Aorta (tissue), 5 donors: Measurements from ENCODE around the gene PDGFC. TPM values are rescaled to one million over a fixed set of nuclear protein-coding genes. Genes with fewer than 3 reads are reported as not detected.

ENCODE experiments used
- ATAC-seq: fragments of 200-7000 bp; cut with Tn5 transposase; one replicate; pipeline ENCODE4 v1.9.1; 2022; ENCODE audit warnings: moderate library complexity; ENCODE audit not compliant: low FRiP score
- DNase-seq, 2 donors: peaks; one replicate each; pipeline ENCODE4 v3.0.0-alpha.2; 2020
- H3K27ac ChIP-seq, 2 donors: one replicate each; pipeline ENCODE4 v1.5.1; 2013; ENCODE audit warnings: low read length in 2 of 2, mild to moderate bottlenecking in 2 of 2, moderate library complexity in 2 of 2, control low read depth in 1 of 2, inconsistent platforms in 1 of 2, low read depth in 1 of 2
- H3K27me3 ChIP-seq, 2 donors: one replicate each; pipeline ENCODE4 v1.6.1; 2013; ENCODE audit warnings: control low read depth in 1 of 2, low read length in 1 of 2, mild to moderate bottlenecking in 1 of 2, moderate library complexity in 1 of 2; ENCODE audit not compliant: insufficient read depth in 2 of 2, control insufficient read depth in 1 of 2
- H3K36me3 ChIP-seq, 2 donors: one replicate each; pipeline ENCODE4 v1.6.1; 2013; ENCODE audit warnings: control low read depth in 1 of 2, low read length in 1 of 2, mild to moderate bottlenecking in 1 of 2; ENCODE audit not compliant: insufficient read depth in 2 of 2, control insufficient read depth in 1 of 2
- H3K4me1 ChIP-seq, 2 donors: one replicate each; pipeline ENCODE4 v1.6.1; 2013; ENCODE audit warnings: low read length in 2 of 2, control low read depth in 1 of 2, mild to moderate bottlenecking in 1 of 2, moderate library complexity in 1 of 2; ENCODE audit not compliant: insufficient read depth in 2 of 2, control insufficient read depth in 1 of 2
- H3K4me3 ChIP-seq, 2 donors: one replicate each; pipeline ENCODE4 v1.5.1; 2013; ENCODE audit warnings: low read length in 2 of 2, control low read depth in 1 of 2, mild to moderate bottlenecking in 1 of 2
- H3K9me3 ChIP-seq: one replicate; pipeline ENCODE4 v1.6.1; 2013; ENCODE audit warnings: mild to moderate bottlenecking, low read length; ENCODE audit not compliant: control insufficient read depth
- WGBS, 2 donors: extraction: QIAGEN DNeasy Blood & Tissue Kit; methylation state at CpG; one replicate each; pipeline ENCODE4 v1.1.7; 2013; 5-methylcytosine and 5-hydroxymethylcytosine counted together
- intact Hi-C, 2 donors: fragments of 100-400 bp; cut with DNase I; formaldehyde crosslinking; loops; one replicate each; pipeline versions ENCODE4 v1.14.2 to v1.15.0; 2022
- polyA plus RNA-seq, 2 donors: library from polyadenylated mRNA; stranded (reverse); fragments of 200-250 nt; gene quantifications; one replicate each; pipeline ENCODE4 v1.2.3, GENCODE V29; 2013
- total RNA-seq, 2 donors: library from RNA; stranded (reverse); fragmentation: NEBNext Ultra II Directional; extraction: Animal tissue kit (Norgen Biotek cat#: 25700); gene quantifications; one replicate each; pipeline ENCODE4 v1.2.1, GENCODE V29; 2021
- donor health status: healthy with polysubstance abuse.
- donor health status: Bipolar disorder and iron deficiency.
- donor health status: DM: no; HTN: no; CAD: no.
- donor health status: DM: no; HTN: no; CAD: no.
- donor health status: DM: yes; HTN: yes; CAD: no.

PDGFC gene
- total and polyA plus RNA-seq, 4 donors: 11.8 to 51.5 (median 29.2) TPM

- Histone ChIP-seq H3K9me3 (no peaks in the 10 kb centered on the region), H3K27ac (peak overlapping the region; percentile 35 to 98), H3K27me3 (no peaks in the 10 kb centered on the region), H3K4me1 (peaks cover 3 to 4% of the 10 kb centered on the region in 2 donors), H3K4me3 (peak overlapping the region; percentile 97 to 99), H3K36me3 (no peaks in the 10 kb centered on the region)
- intact Hi-C loops: loop anchor here (2.0 to 10.0 kb wide), 10 partner anchors 77 to 493 kb away; no protein-coding TSS in a partner anchor
- 1 to 3% methylated on average over 2 of the region's 2 CpGs for WGBS, 2 donors
- no peak for ATAC-seq
- no peak for DNase-seq
Measured at GRCh38 chr4:156969911-156970310, 1.7 kb downstream of the PDGFC start.

DNA sequence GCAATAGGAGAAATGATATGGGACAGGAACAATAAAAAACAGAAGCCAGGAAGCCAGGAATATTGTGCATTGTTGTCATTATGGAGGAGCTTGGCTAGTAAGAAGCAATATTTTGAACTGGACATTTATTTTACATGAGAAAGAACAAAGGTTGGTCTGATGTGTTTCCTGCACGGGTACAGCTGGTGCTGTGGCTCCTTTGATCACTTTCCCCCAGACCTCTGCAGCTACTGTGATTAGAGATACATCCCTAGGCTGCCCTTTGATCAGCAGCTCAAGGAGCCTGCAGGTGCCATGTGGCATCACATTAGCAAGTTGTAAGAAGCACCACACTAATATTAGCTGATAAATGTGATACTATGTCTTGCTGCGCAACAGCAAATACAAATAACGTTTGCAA lies 2.5 kb downstream of the PDGFC start:
- H3K36me3 ChIP-seq: no peaks in the 10 kb centered on the region
- intact Hi-C loops: loop anchor here (2.0 to 10.0 kb wide), 6 partner anchors 137 to 492 kb away; no protein-coding TSS in a partner anchor
- H3K4me3 ChIP-seq: peak overlapping the region; percentile 97 to 99
- 28 to 30% methylated on average over 3 of the region's 3 CpGs for WGBS, 2 donors
- H3K27me3 ChIP-seq: no peaks in the 10 kb centered on the region
- H3K27ac ChIP-seq: peak overlapping the region in 1 of 2 donors; percentile 76
- peaks cover 3 to 4% of the 10 kb centered on the region in 2 donors for H3K4me1 ChIP-seq
- DNase-seq (no peak), ATAC-seq (no peak)
- H3K9me3 ChIP-seq: no peaks in the 10 kb centered on the region

DNA sequence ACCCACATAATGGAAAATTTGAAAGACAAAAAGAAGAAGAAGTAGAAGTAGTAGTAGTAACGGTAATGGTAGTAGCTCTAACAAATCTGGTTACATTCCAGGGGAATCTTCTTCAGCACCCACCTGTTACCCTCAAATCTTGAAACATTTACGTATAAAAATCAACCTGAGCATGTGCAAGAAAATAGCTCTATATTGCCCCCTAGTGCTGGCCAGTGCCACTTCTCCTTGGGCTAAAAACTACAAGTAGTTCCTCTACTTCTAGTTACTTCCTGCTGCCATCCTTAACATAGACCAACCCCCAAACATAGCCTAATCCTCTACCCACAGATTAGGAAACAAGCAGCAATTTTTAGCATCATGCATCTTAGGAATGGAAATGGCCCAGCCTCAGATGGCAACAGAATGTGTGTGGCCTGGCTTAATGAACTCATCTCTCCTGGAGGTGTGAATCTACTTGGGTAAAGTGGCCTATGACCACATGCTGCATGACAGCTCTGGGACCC lies 3.1 kb downstream of the PDGFC start:
- WGBS, 2 donors: 4 to 7% methylated on average over 2 of the region's 2 CpGs
- Histone ChIP-seq H3K4me1 (peaks cover 4% of the 10 kb centered on the region in 2 donors), H3K9me3 (no peaks in the 10 kb centered on the region), H3K36me3 (no peaks in the 10 kb centered on the region), H3K27ac (peak overlapping the region in 1 of 2 donors; percentile 76), H3K4me3 (peak overlapping the region; percentile 33 to 99), H3K27me3 (no peaks in the 10 kb centered on the region)
- intact Hi-C loops: loop anchor here (2.0 to 10.0 kb wide), 6 partner anchors 136 to 492 kb away; no protein-coding TSS in a partner anchor
- DNase-seq (peak; percentile 75 to 77), ATAC-seq (peak; percentile 77)

DNA sequence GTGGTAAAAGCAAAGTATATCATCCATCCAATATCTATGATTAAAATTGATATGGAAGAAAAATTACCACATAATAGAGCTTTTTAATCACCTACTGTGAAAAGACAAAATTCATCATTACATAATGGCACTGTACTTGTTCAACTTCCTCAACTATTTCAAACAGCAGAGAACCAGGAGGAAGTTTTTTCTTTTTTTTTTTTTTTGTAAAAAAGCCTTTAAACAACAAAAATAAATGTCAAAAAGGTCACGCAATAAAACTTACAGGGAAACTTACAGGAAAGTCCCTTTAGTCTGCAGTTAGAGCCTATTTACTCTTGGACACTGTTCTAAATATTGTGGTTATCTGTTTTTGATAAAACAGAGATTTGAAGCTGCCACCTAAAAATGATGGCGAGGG lies 4.8 kb downstream of the PDGFC start:
- no peak overlapping the region for H3K27ac ChIP-seq

GRCh38 chr4:156963419-156963818 lies 8.2 kb downstream of the PDGFC start:
- H3K36me3 ChIP-seq: no peaks in the 10 kb centered on the region
- H3K4me3 ChIP-seq: no peak overlapping the region
- WGBS, 2 donors: 48 to 57% methylated on average over 3 of the region's 3 CpGs
- ATAC-seq (no peak), DNase-seq (no peak)
- peaks cover 10 to 20% of the 10 kb centered on the region in 2 donors for H3K4me1 ChIP-seq
- H3K9me3 ChIP-seq: no peaks in the 10 kb centered on the region
- intact Hi-C loops: loop anchor here (10.0 kb wide), 2 partner anchors 329 to 409 kb away; no protein-coding TSS in a partner anchor
- peak overlapping the region in 1 of 2 donors; percentile 64 for H3K27ac ChIP-seq
- no peaks in the 10 kb centered on the region for H3K27me3 ChIP-seq

More for the DNA sequence above, 4.8 kb downstream of the PDGFC start:
- no peaks in the 10 kb centered on the region for H3K9me3 ChIP-seq
- H3K4me1 ChIP-seq: peaks cover 9 to 13% of the 10 kb centered on the region in 2 donors
- WGBS, 2 donors: 85 to 88% methylated on average over 2 of the region's 2 CpGs
- H3K36me3 ChIP-seq: no peaks in the 10 kb centered on the region
- no peak for DNase-seq
- intact Hi-C loops: loop anchor here (5.0 to 10.0 kb wide), 4 partner anchors 135 to 412 kb away; no protein-coding TSS in a partner anchor
- H3K4me3 ChIP-seq: no peak overlapping the region
- H3K27me3 ChIP-seq: no peaks in the 10 kb centered on the region
- no peak for ATAC-seq

DNA sequence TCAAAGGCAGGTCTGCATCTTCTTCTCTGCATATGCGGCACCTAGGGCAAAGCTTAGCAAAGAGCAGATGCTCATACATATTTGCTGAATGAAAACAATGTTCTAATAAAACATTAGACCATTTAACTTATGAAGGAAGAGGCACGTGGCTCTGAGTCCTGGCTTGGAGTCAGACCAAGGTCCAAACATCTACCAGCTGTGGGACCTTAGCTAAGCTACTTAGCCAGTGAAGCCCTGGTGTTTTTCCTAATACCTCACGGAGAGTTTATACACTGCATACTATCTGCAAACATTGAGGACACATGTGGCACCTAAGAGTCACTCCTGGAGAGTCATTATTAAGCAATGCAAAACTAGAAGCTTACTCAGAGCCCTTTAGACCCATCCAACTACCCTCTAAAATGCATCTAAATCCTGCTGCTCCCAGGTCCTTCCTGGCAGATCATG lies 9.0 kb downstream of the PDGFC start:
- H3K9me3 ChIP-seq: no peaks in the 10 kb centered on the region
- H3K4me1 ChIP-seq: peaks cover 10 to 25% of the 10 kb centered on the region in 2 donors
- no peaks in the 10 kb centered on the region for H3K27me3 ChIP-seq
- no peaks in the 10 kb centered on the region for H3K36me3 ChIP-seq
- 6 to 11% methylated on average over 3 of the region's 3 CpGs for WGBS, 2 donors
- intact Hi-C loops: loop anchor here (10.0 kb wide), 2 partner anchors 328 to 408 kb away; no protein-coding TSS in a partner anchor
- peak overlapping the region; percentile 62 to 85 for H3K27ac ChIP-seq
- ATAC-seq (peak; percentile 53), DNase-seq (no peak)
- no peak overlapping the region for H3K4me3 ChIP-seq

GRCh38 chr4:156962058-156962358 lies 9.6 kb downstream of the PDGFC start:
- Histone ChIP-seq H3K27ac (peak overlapping the region; percentile 16 to 33), H3K4me1 (peaks cover 10 to 29% of the 10 kb centered on the region in 2 donors)

DNA sequence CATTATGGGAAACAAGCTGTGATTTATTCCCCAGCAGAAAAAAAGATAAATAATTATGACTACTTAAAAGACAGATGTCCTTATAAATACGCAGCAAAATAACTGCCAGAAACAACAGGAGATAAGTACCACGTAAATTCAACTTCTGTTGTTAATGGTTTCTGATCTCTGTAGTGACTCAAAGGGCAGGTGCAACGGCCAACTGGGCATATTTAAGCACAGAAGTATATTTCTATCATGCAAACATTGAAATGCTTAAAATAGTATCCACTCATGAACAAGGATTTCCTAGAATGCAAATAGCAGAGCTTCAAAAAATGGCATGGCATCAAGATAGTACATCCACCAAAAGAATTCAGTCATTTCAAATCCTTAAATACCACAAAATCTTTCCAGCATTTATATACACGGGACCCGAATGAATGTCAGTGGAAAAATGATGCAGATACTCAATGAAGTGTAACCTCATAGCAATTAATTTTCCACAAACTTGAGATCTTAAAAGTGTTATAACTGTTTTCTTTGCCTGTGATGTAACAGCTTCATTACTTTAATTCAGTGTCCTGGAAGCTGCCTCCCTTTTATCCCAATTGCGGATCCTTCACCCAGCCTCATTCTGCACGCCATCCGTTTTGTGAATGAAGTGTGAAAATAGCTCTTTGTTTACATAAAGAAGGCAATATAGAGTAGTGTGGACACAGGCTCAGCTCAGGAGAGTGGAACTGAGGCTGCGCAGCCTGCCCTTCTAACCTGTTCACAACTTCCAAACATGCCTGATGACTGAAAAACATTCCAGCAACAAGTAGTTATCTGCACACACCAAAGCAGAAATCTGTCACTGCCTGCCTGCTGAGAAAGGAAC lies 10.2 kb downstream of the PDGFC start:
- Histone ChIP-seq H3K4me3 (no peak overlapping the region), H3K4me1 (peaks cover 10 to 33% of the 10 kb centered on the region in 2 donors), H3K27ac (peak overlapping the region in 1 of 2 donors; percentile 16), H3K9me3 (no peaks in the 10 kb centered on the region), H3K36me3 (no peaks in the 10 kb centered on the region), H3K27me3 (no peaks in the 10 kb centered on the region)
- DNase-seq: no peak
- WGBS, 2 donors: 29 to 35% methylated on average over 9 of the region's 9 CpGs
- ATAC-seq: no peak
- intact Hi-C loops: loop anchor here (10.0 kb wide), 2 partner anchors 327 to 407 kb away; no protein-coding TSS in a partner anchor

More at GRCh38 chr4:156962058-156962358, 9.6 kb downstream of the PDGFC start:
- DNase-seq (no peak), ATAC-seq (no peak)
- no peaks in the 10 kb centered on the region for H3K9me3 ChIP-seq
- no peak overlapping the region for H3K4me3 ChIP-seq
- H3K36me3 ChIP-seq: no peaks in the 10 kb centered on the region
- WGBS, 2 donors: 50 to 57% methylated on average over 3 of the region's 3 CpGs
- intact Hi-C loops: loop anchor here (10.0 kb wide), 2 partner anchors 327 to 407 kb away; no protein-coding TSS in a partner anchor
- H3K27me3 ChIP-seq: no peaks in the 10 kb centered on the region
